ENCODE data around the gene MTHFD1L.
"Not testable (repeated sequence)": the region's sequence is repeated elsewhere in the genome, so short reads cannot be mapped to it uniquely, and the experiment has no call there.

The MTHFD1L gene

GRCh38 chr6:151018911-151019782 lies 153.6 kb downstream of the MTHFD1L start:
- no peak for DNase-seq

GRCh38 chr6:151021896-151022295 lies 156.4 kb downstream of the MTHFD1L start:
- no peak for DNase-seq

- no peak for DNase-seq
Observed at GRCh38 chr6:151022492-151022891, 157.0 kb downstream of the MTHFD1L start.

GRCh38 chr6:151023342-151023741 lies 157.8 kb downstream of the MTHFD1L start:
- no peak for DNase-seq

- DNase-seq, result no peak
Observed at GRCh38 chr6:151024597-151024996, 159.1 kb downstream of the MTHFD1L start.

GRCh38 chr6:151025076-151025475 lies 159.6 kb downstream of the MTHFD1L start:
- no peak for DNase-seq

- DNase-seq, result no peak
Observed at GRCh38 chr6:151026041-151026663, 160.7 kb downstream of the MTHFD1L start.

GRCh38 chr6:151027295-151027747 lies 161.8 kb downstream of the MTHFD1L start:
- no peak for DNase-seq

- DNase-seq, result no peak
Observed at GRCh38 chr6:151027936-151028838, 162.7 kb downstream of the MTHFD1L start.

GRCh38 chr6:151029970-151030369 lies 164.5 kb downstream of the MTHFD1L start:
- no peak for DNase-seq

GRCh38 chr6:151032034-151032433 lies 166.5 kb downstream of the MTHFD1L start:
- no peak for DNase-seq

GRCh38 chr6:151034825-151035781 lies 169.6 kb downstream of the MTHFD1L start:
- no peak for DNase-seq

GRCh38 chr6:151036211-151036721 lies 170.8 kb downstream of the MTHFD1L start:
- DNase-seq, result not testable (repeated sequence)

- DNase-seq, result no peak
Observed at GRCh38 chr6:151036869-151037680, 171.6 kb downstream of the MTHFD1L start.

- DNase-seq, result no peak
Observed at GRCh38 chr6:151038616-151039015, 173.1 kb downstream of the MTHFD1L start.

GRCh38 chr6:151040888-151041521 lies 175.5 kb downstream of the MTHFD1L start:
- DNase-seq, result not testable (repeated sequence)

GRCh38 chr6:151041686-151042085 lies 176.2 kb downstream of the MTHFD1L start:
- no peak for DNase-seq

GRCh38 chr6:151042911-151043330 lies 177.4 kb downstream of the MTHFD1L start:
- not testable (repeated sequence) for DNase-seq

- no peak for DNase-seq
Observed at GRCh38 chr6:151043944-151044343, 178.4 kb downstream of the MTHFD1L start.

All from activated T-cell treated with anti-CD3 and anti-CD28 coated beads, Interleukin-2, amount 50 U/mL, for 1 hour (primary cell).